Mesenchymal stem cell (in vitro differentiated cells and primary cell): ENCODE measurements around the gene NRTN.

Experiments used
- DNase-seq: peaks from one replicate; pipeline ENCODE4 v3.0.0-alpha.2; 2013
- H2AFZ ChIP-seq: one replicate; pipeline ENCODE4 v1.6.1; 2013; ENCODE audit warnings: low read depth, mild to moderate bottlenecking, control low read depth, inconsistent platforms, low read length, moderate library complexity
- H2AK5ac ChIP-seq: 2 replicates; pipeline ENCODE4 v1.6.1; 2013; ENCODE audit warnings: low read length, moderate library complexity, mild to moderate bottlenecking, inconsistent platforms; ENCODE audit not compliant: severe bottlenecking
- H2BK120ac ChIP-seq: one replicate; pipeline ENCODE4 v1.6.1; 2013; ENCODE audit warnings: low read depth, mild to moderate bottlenecking, inconsistent platforms, low read length, moderate library complexity
- H2BK12ac ChIP-seq, 2 experiments: one replicate each; pipeline ENCODE4 v1.6.1; 2013; ENCODE audit warnings: inconsistent platforms in 2 of 2, low read length in 2 of 2, mild to moderate bottlenecking in 2 of 2, moderate library complexity in 2 of 2, control low read depth in 1 of 2
- H2BK15ac ChIP-seq: one replicate; pipeline ENCODE4 v1.6.1; 2013; ENCODE audit warnings: mild to moderate bottlenecking, low read depth, inconsistent platforms; ENCODE audit not compliant: poor library complexity, severe bottlenecking
- H2BK5ac ChIP-seq: 2 replicates; pipeline ENCODE4 v1.6.1; 2013; ENCODE audit warnings: low read depth, mild to moderate bottlenecking, low read length, control low read depth, inconsistent platforms; ENCODE audit not compliant: poor library complexity, severe bottlenecking
- H3K14ac ChIP-seq, 2 experiments: one replicate each; pipeline ENCODE4 v1.6.1; 2013; ENCODE audit warnings: inconsistent platforms in 2 of 2, low read length in 2 of 2, control low read depth in 1 of 2, mild to moderate bottlenecking in 1 of 2, moderate library complexity in 1 of 2
- H3K18ac ChIP-seq, 2 experiments: one replicate each; pipeline ENCODE4 v1.6.1; 2013; ENCODE audit warnings: inconsistent platforms in 2 of 2, low read length in 2 of 2, control low read depth in 1 of 2, low read depth in 1 of 2, mild to moderate bottlenecking in 1 of 2
- H3K23ac ChIP-seq, 2 experiments: one replicate each; pipeline ENCODE4 v1.6.1; 2013; ENCODE audit warnings: inconsistent platforms in 2 of 2, low read length in 2 of 2, mild to moderate bottlenecking in 2 of 2, moderate library complexity in 2 of 2, control low read depth in 1 of 2
- H3K27ac ChIP-seq: 2 replicates; pipeline ENCODE4 v1.5.1; 2013; ENCODE audit warnings: mild to moderate bottlenecking, moderate library complexity, low read length, control low read depth, inconsistent platforms; ENCODE audit not compliant: poor library complexity, severe bottlenecking
- H3K27me3 ChIP-seq, 2 experiments: 2 replicates each; pipeline versions ENCODE4 v1.6.1 to v1.7.0; 2013; ENCODE audit warnings: low read length in 2 of 2, mild to moderate bottlenecking in 2 of 2, moderate library complexity in 2 of 2, control low read depth in 1 of 2, inconsistent platforms in 1 of 2; ENCODE audit not compliant: control insufficient read depth in 1 of 2, insufficient read depth in 1 of 2
- H3K36me3 ChIP-seq, 2 experiments: 2 replicates each; pipeline versions ENCODE4 v1.6.1 to v1.7.0; 2013; ENCODE audit warnings: low read length in 2 of 2, control low read depth in 1 of 2, inconsistent platforms in 1 of 2, low read depth in 1 of 2, mild to moderate bottlenecking in 1 of 2; ENCODE audit not compliant: insufficient read depth in 2 of 2, control insufficient read depth in 1 of 2
- H3K4ac ChIP-seq, 2 experiments: one replicate each; pipeline ENCODE4 v1.6.1; 2013; ENCODE audit warnings: inconsistent platforms in 2 of 2, low read length in 2 of 2, mild to moderate bottlenecking in 2 of 2, moderate library complexity in 2 of 2, control low read depth in 1 of 2, low read depth in 1 of 2
- H3K4me1 ChIP-seq: 2 replicates; pipeline ENCODE4 v1.6.1; 2013; ENCODE audit warnings: low read depth, low read length, control low read depth; ENCODE audit not compliant: control insufficient read depth, insufficient read depth
- H3K4me2 ChIP-seq: 2 replicates; pipeline ENCODE4 v1.6.1; 2013; ENCODE audit warnings: low read length, mild to moderate bottlenecking, inconsistent platforms; ENCODE audit not compliant: poor library complexity, severe bottlenecking
- H3K4me3 ChIP-seq, 2 experiments: 2 replicates each; pipeline versions ENCODE4 v1.5.1 to v1.7.0; 2013; ENCODE audit warnings: low read length in 2 of 2, mild to moderate bottlenecking in 2 of 2, control low read depth in 1 of 2, low read depth in 1 of 2; ENCODE audit not compliant: insufficient read depth in 1 of 2
- H3K79me1 ChIP-seq: replicated peaks from 2 replicates; pipeline ENCODE4 v1.6.1; 2013; ENCODE audit warnings: mild to moderate bottlenecking, control low read depth, low read length, inconsistent platforms; ENCODE audit not compliant: poor library complexity, severe bottlenecking
- H3K9ac ChIP-seq: 2 replicates; pipeline ENCODE4 v1.7.0; 2013; ENCODE audit warnings: mild to moderate bottlenecking, low read length, moderate library complexity
- H3K9me3 ChIP-seq: 2 replicates; pipeline ENCODE4 v1.7.0; 2013; ENCODE audit warnings: mild to moderate bottlenecking, low read length; ENCODE audit not compliant: control insufficient read depth
- H4K8ac ChIP-seq: one replicate; pipeline ENCODE4 v1.6.1; 2013; ENCODE audit warnings: inconsistent platforms, mild to moderate bottlenecking, low read length, moderate library complexity
- H4K91ac ChIP-seq: one replicate; pipeline ENCODE4 v1.6.1; 2013; ENCODE audit warnings: mild to moderate bottlenecking, low read length, inconsistent platforms
- WGBS: methylation state at CpG from one replicate; pipeline ENCODE4 v1.1.7; 2013; ENCODE audit warnings: mixed read lengths; 5-methylcytosine and 5-hydroxymethylcytosine counted together

Gene NRTN

DNA sequence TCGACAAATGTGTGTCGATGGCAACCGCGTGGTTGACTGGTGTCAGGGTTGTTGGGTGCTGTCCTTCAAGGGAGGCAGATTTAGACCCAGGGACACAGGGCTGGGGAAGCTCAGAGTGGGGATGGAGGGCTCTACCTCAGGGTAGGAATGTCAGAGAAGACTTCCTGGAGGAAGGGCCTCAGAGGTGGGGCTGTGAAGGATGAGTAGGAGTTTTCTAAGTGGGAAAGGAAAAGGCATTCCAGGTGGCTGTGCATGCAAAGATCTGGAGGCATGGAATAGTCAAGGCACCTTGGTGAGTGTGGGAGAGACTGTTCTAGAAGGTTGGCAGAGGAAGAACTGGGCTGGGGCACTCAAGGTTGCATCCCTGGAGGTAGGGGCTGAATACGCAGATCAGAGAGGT, 2.0 kb downstream of the NRTN start:
- H3K14ac ChIP-seq, result no peak overlapping the region
- peaks cover 33 to 34% of the 10 kb centered on the region in 2 experiments for H3K27me3 ChIP-seq
- H3K9me3 ChIP-seq, result no peaks in the 10 kb centered on the region
- H3K4me1 ChIP-seq, result peaks cover 17% of the 10 kb centered on the region
- WGBS, result 97% methylated on average over 5 of the region's 5 CpGs
- H3K4me2 ChIP-seq, result no peak overlapping the region
- H2AFZ ChIP-seq, result no peak overlapping the region
- H4K91ac ChIP-seq, result no peak overlapping the region
- H3K27ac ChIP-seq, result no peak overlapping the region
- no peak for DNase-seq
- no peak overlapping the region for H3K4me3 ChIP-seq
- H3K9ac ChIP-seq, result no peak overlapping the region
- H4K8ac ChIP-seq, result no peak overlapping the region
- H3K4ac ChIP-seq, result no peak overlapping the region
- no peak overlapping the region for H3K23ac ChIP-seq
- no peak overlapping the region for H3K18ac ChIP-seq
- H2BK5ac ChIP-seq, result no peak overlapping the region
- no peak overlapping the region for H2AK5ac ChIP-seq
- no peak overlapping the region for H2BK120ac ChIP-seq
- H3K79me1 ChIP-seq, result no peaks in the 10 kb centered on the region
- H2BK15ac ChIP-seq, result no peak overlapping the region
- no peaks in the 10 kb centered on the region for H3K36me3 ChIP-seq
- H2BK12ac ChIP-seq, result no peak overlapping the region

DNA sequence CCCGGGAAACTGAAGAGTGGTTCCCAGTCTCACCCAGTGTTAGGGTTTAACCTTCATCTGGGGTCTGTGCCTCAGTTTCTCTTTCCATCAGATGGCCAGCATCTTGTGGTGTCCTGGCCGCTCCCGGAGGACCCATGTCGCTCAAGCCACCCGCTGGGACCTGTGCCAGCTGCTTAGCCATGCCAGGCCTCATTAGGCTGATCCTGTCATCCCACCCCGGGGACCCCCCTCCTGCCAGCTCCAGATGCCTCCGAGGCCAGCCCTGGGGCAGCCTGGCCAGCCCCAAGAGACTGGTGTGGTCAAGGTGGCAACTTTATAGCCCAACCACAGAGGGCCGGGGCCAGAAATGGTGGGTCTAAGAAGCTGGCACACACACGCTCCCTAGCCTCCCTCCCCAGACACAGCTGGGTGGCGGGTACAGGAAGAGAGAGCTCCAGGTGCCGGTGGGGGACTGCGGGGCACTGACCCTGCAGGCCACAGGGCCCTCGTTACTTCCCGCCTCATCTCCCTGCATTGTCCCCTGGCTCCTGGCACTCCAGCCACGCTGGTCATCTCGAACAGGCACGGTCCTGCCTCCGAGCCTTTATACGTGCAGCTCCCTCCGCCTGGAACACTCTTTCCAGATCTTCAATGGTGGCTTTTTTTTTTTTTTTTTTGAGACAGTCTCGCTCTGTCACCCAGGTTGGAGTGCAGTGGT, 3.4 kb downstream of the NRTN start:
- no peak overlapping the region for H2BK12ac ChIP-seq
- H2BK5ac ChIP-seq, result no peak overlapping the region
- H3K4me1 ChIP-seq, result peaks cover 15% of the 10 kb centered on the region
- H3K79me1 ChIP-seq, result no peaks in the 10 kb centered on the region
- no peaks in the 10 kb centered on the region for H3K36me3 ChIP-seq
- no peak overlapping the region for H2AFZ ChIP-seq
- H3K4ac ChIP-seq, result no peak overlapping the region
- no peak overlapping the region for H2BK15ac ChIP-seq
- DNase-seq, result no peak
- H2AK5ac ChIP-seq, result no peak overlapping the region
- H4K91ac ChIP-seq, result peak overlapping the region; percentile 61
- no peak overlapping the region for H3K27ac ChIP-seq
- no peak overlapping the region for H3K23ac ChIP-seq
- 92% methylated on average over 20 of the region's 21 CpGs for WGBS
- no peak overlapping the region for H3K4me3 ChIP-seq
- no peaks in the 10 kb centered on the region for H3K9me3 ChIP-seq
- H4K8ac ChIP-seq, result no peak overlapping the region
- no peak overlapping the region for H3K14ac ChIP-seq
- peaks cover 33 to 37% of the 10 kb centered on the region in 2 experiments for H3K27me3 ChIP-seq
- no peak overlapping the region for H3K9ac ChIP-seq
- H3K18ac ChIP-seq, result no peak overlapping the region
- H2BK120ac ChIP-seq, result no peak overlapping the region
- no peak overlapping the region for H3K4me2 ChIP-seq

GRCh38 chr19:5809053-5809452, 4.2 kb downstream of the NRTN start:
- H3K4me3 ChIP-seq, result no peak overlapping the region
- H3K79me1 ChIP-seq, result no peaks in the 10 kb centered on the region
- H2BK5ac ChIP-seq, result no peak overlapping the region
- H3K36me3 ChIP-seq, result no peaks in the 10 kb centered on the region
- no peak overlapping the region for H3K4me2 ChIP-seq
- DNase-seq, result no peak
- H2AK5ac ChIP-seq, result no peak overlapping the region
- no peak overlapping the region for H2BK15ac ChIP-seq
- H2BK120ac ChIP-seq, result no peak overlapping the region
- no peak overlapping the region for H3K14ac ChIP-seq
- no peak overlapping the region for H3K23ac ChIP-seq
- no peak overlapping the region for H2AFZ ChIP-seq
- H3K27me3 ChIP-seq, result peaks cover 33% of the 10 kb centered on the region in 2 experiments
- no peak overlapping the region for H3K27ac ChIP-seq
- H3K18ac ChIP-seq, result no peak overlapping the region
- no peak overlapping the region for H4K8ac ChIP-seq
- H3K9ac ChIP-seq, result no peak overlapping the region
- H3K4ac ChIP-seq, result no peak overlapping the region
- 90% methylated on average over 9 of the region's 9 CpGs for WGBS
- no peak overlapping the region for H4K91ac ChIP-seq
- H3K4me1 ChIP-seq, result peaks cover 11% of the 10 kb centered on the region
- no peaks in the 10 kb centered on the region for H3K9me3 ChIP-seq
- no peak overlapping the region for H2BK12ac ChIP-seq

DNA sequence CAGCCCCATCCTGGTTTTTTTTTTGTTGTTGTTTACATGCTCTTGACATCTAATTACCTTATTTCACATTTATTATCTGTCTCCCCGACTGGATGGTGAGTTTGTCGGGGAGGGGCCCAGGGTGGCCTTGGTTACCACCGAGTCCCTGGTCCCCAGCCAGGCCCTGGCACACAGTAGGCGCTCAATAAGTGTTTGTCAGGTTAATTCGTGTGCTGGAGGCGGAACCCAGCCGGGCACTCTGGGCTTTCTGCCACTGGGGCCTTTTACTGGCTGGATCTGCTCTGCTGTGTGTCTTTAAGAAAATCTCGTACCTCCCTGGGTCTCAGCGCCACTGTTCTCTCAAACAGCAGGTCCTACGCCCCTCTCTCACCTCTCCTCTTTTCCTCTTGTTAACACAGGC, 4.6 kb downstream of the NRTN start:
- no peak overlapping the region for H2AK5ac ChIP-seq
- peaks cover 29 to 33% of the 10 kb centered on the region in 2 experiments for H3K27me3 ChIP-seq
- H3K9ac ChIP-seq, result no peak overlapping the region
- H3K4me3 ChIP-seq, result no peak overlapping the region
- peak overlapping the region; percentile 12 for H2BK15ac ChIP-seq
- H3K18ac ChIP-seq, result no peak overlapping the region
- H3K9me3 ChIP-seq, result no peaks in the 10 kb centered on the region
- H3K36me3 ChIP-seq, result no peaks in the 10 kb centered on the region
- DNase-seq, result no peak
- no peak overlapping the region for H4K8ac ChIP-seq
- H3K4ac ChIP-seq, result no peak overlapping the region
- H3K4me2 ChIP-seq, result no peak overlapping the region
- H2AFZ ChIP-seq, result no peak overlapping the region
- H3K27ac ChIP-seq, result no peak overlapping the region
- peak overlapping the region; percentile 73 for H2BK120ac ChIP-seq
- no peak overlapping the region for H2BK12ac ChIP-seq
- peaks cover 7% of the 10 kb centered on the region for H3K4me1 ChIP-seq
- H3K23ac ChIP-seq, result no peak overlapping the region
- no peaks in the 10 kb centered on the region for H3K79me1 ChIP-seq
- no peak overlapping the region for H2BK5ac ChIP-seq
- H3K14ac ChIP-seq, result no peak overlapping the region
- no peak overlapping the region for H4K91ac ChIP-seq
- WGBS, result 72% methylated on average over 9 of the region's 10 CpGs
